Rectal smooth muscle tissue (tissue), 1 donor: ENCODE results near the gene PDE4D.
"Not testable (repeated sequence)": the region's sequence is repeated elsewhere in the genome, so short reads cannot be mapped to it uniquely, and the experiment has no call there.

Experiments
- H3K27ac ChIP-seq: one replicate; pipeline ENCODE4 v1.7.0; 2013; ENCODE audit warnings: low read depth, low read length, inconsistent platforms
- H3K27me3 ChIP-seq: one replicate; pipeline ENCODE4 v1.7.0; 2013; ENCODE audit warnings: low read length; ENCODE audit not compliant: control insufficient read depth, insufficient read depth
- H3K36me3 ChIP-seq: one replicate; pipeline ENCODE4 v1.7.0; 2013; ENCODE audit warnings: low read length; ENCODE audit not compliant: control insufficient read depth, insufficient read depth
- H3K4me1 ChIP-seq: one replicate; pipeline ENCODE4 v1.7.0; 2013; ENCODE audit warnings: low read length; ENCODE audit not compliant: control insufficient read depth, insufficient read depth
- H3K4me3 ChIP-seq: one replicate; pipeline ENCODE4 v1.7.0; 2013; ENCODE audit warnings: low read length
- H3K9ac ChIP-seq: one replicate; pipeline ENCODE4 v1.7.0; 2013; ENCODE audit warnings: low read length

Gene PDE4D

GRCh38 chr5:59582746-59583145, 310.8 kb downstream of the PDE4D start:
- H3K36me3 ChIP-seq, result no peaks in the 10 kb centered on the region
- H3K9ac ChIP-seq, result no peak overlapping the region
- H3K27ac ChIP-seq, result no peak overlapping the region
- no peaks in the 10 kb centered on the region for H3K27me3 ChIP-seq
- no peak overlapping the region for H3K4me3 ChIP-seq
- peaks cover 6% of the 10 kb centered on the region for H3K4me1 ChIP-seq

- no peaks in the 10 kb centered on the region for H3K36me3 ChIP-seq
- no peak overlapping the region for H3K4me3 ChIP-seq
- H3K27ac ChIP-seq, result no peak overlapping the region
- H3K9ac ChIP-seq, result no peak overlapping the region
- H3K27me3 ChIP-seq, result no peaks in the 10 kb centered on the region
- peaks cover 6% of the 10 kb centered on the region for H3K4me1 ChIP-seq
These were observed 313.7 kb downstream of the PDE4D start for GRCh38 chr5:59579824-59580167.

GRCh38 chr5:59579101-59579823, 314.3 kb downstream of the PDE4D start:
- no peak overlapping the region for H3K27ac ChIP-seq
- no peaks in the 10 kb centered on the region for H3K27me3 ChIP-seq
- H3K4me3 ChIP-seq, result no peak overlapping the region
- peaks cover 6% of the 10 kb centered on the region for H3K4me1 ChIP-seq
- no peaks in the 10 kb centered on the region for H3K36me3 ChIP-seq
- no peak overlapping the region for H3K9ac ChIP-seq

GRCh38 chr5:59577485-59577884, 316.0 kb downstream of the PDE4D start:
- no peak overlapping the region for H3K9ac ChIP-seq
- H3K4me3 ChIP-seq, result no peak overlapping the region
- no peak overlapping the region for H3K27ac ChIP-seq

GRCh38 chr5:59575648-59576445, 317.7 kb downstream of the PDE4D start:
- Histone ChIP-seq H3K36me3 (no peaks in the 10 kb centered on the region), H3K27ac (no peak overlapping the region), H3K9ac (no peak overlapping the region), H3K4me1 (no peaks in the 10 kb centered on the region), H3K27me3 (no peaks in the 10 kb centered on the region), H3K4me3 (no peak overlapping the region)

More at GRCh38 chr5:59577485-59577884, 316.0 kb downstream of the PDE4D start:
- Histone ChIP-seq H3K36me3 (no peaks in the 10 kb centered on the region), H3K4me1 (no peaks in the 10 kb centered on the region), H3K27me3 (no peaks in the 10 kb centered on the region)

GRCh38 chr5:59573509-59573908, 320.0 kb downstream of the PDE4D start:
- H3K9ac ChIP-seq, H3K27ac ChIP-seq, H3K4me1 ChIP-seq, H3K27me3 ChIP-seq, H3K4me3 ChIP-seq, H3K36me3 ChIP-seq: not testable (repeated sequence)

GRCh38 chr5:59571067-59571466, 322.5 kb downstream of the PDE4D start:
- Histone ChIP-seq H3K27me3 (no peaks in the 10 kb centered on the region), H3K4me3 (no peak overlapping the region), H3K9ac (no peak overlapping the region), H3K4me1 (no peaks in the 10 kb centered on the region), H3K27ac (no peak overlapping the region), H3K36me3 (no peaks in the 10 kb centered on the region)

GRCh38 chr5:59569608-59570334, 323.8 kb downstream of the PDE4D start:
- H3K9ac ChIP-seq, result no peak overlapping the region
- no peaks in the 10 kb centered on the region for H3K4me1 ChIP-seq
- H3K36me3 ChIP-seq, result no peaks in the 10 kb centered on the region
- no peak overlapping the region for H3K27ac ChIP-seq
- H3K4me3 ChIP-seq, result no peak overlapping the region
- H3K27me3 ChIP-seq, result no peaks in the 10 kb centered on the region

GRCh38 chr5:59569158-59569557, 324.4 kb downstream of the PDE4D start:
- no peaks in the 10 kb centered on the region for H3K4me1 ChIP-seq
- H3K4me3 ChIP-seq, result no peak overlapping the region
- H3K9ac ChIP-seq, result no peak overlapping the region
- H3K27me3 ChIP-seq, result no peaks in the 10 kb centered on the region
- no peaks in the 10 kb centered on the region for H3K36me3 ChIP-seq
- H3K27ac ChIP-seq, result no peak overlapping the region

- H3K9ac ChIP-seq, result no peak overlapping the region
- no peak overlapping the region for H3K27ac ChIP-seq
- no peak overlapping the region for H3K4me3 ChIP-seq
- H3K27me3 ChIP-seq, result no peaks in the 10 kb centered on the region
- H3K36me3 ChIP-seq, result no peaks in the 10 kb centered on the region
- H3K4me1 ChIP-seq, result no peaks in the 10 kb centered on the region
These were observed 325.4 kb downstream of the PDE4D start for GRCh38 chr5:59568161-59568560.

- no peak overlapping the region for H3K9ac ChIP-seq
- H3K36me3 ChIP-seq, result no peaks in the 10 kb centered on the region
- H3K27me3 ChIP-seq, result no peaks in the 10 kb centered on the region
- H3K27ac ChIP-seq, result no peak overlapping the region
- H3K4me1 ChIP-seq, result no peaks in the 10 kb centered on the region
- no peak overlapping the region for H3K4me3 ChIP-seq
These were observed 328.0 kb downstream of the PDE4D start for GRCh38 chr5:59565551-59565950.

- Histone ChIP-seq H3K4me1 (no peaks in the 10 kb centered on the region), H3K27me3 (no peaks in the 10 kb centered on the region), H3K4me3 (no peak overlapping the region), H3K27ac (no peak overlapping the region), H3K9ac (no peak overlapping the region), H3K36me3 (no peaks in the 10 kb centered on the region)
These were observed 328.6 kb downstream of the PDE4D start for GRCh38 chr5:59564895-59565294.
